ENCODE results near the gene ADIRF. TPM values are rescaled to one million over a fixed set of nuclear protein-coding genes. Genes with fewer than 3 reads are reported as not detected.

The ADIRF gene
- total RNA-seq, 4 donors from 2014 or later: 79.1 to 131 (median 104) TPM

GRCh38 chr10:86941426-86941825 lies 26.9 kb upstream of the ADIRF start:
- Histone ChIP-seq H3K27me3 (no peaks in the 10 kb centered on the region), H3K4me1 (peaks cover 28% of the 10 kb centered on the region), H3K27ac (no peak overlapping the region), H3K4me3 (no peak overlapping the region), H3K9me3 (no peaks in the 10 kb centered on the region), H3K36me3 (peaks cover 11% of the 10 kb centered on the region)
- no peak for TF ChIP-seq POLR2A (IDR thresholded peaks at IDR 0.05)
- TF ChIP-seq CTCF (IDR thresholded peaks at IDR 0.05): no peak
- TF ChIP-seq POLR2AphosphoS5 (IDR thresholded peaks at IDR 0.05): no peak
- TF ChIP-seq EP300 (IDR thresholded peaks at IDR 0.05): no peak
- DNase-seq (ENCODE audit: low spot score in 2 of 2): peak in 1 of 2 donors; percentile 13
- WGBS: 92% methylated on average over 2 of the region's 2 CpGs

DNA sequence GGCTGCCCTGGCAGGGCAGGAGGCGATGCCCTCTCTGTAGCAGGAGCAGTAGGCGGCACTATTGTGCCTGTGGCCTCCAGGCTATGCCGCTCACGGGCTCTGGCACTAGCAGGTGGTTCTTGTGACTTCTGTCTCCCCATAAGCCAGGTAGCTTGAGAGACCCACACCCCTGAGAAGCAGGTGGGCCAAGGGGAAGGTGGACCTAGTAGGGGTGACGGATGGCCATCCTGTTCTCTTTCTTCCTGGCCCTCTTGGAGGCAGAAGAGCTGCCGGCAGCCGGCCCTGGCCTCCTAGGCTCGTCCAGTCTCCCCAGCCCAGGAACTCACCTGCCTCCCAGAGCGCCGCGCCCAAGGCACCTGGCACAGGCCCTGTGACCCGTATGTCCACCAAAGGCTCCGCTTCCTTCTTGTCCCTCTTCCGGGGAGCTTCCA lies 26.3 kb upstream of the ADIRF start:
- no peak overlapping the region for H3K4me3 ChIP-seq
- peaks cover 11% of the 10 kb centered on the region for H3K36me3 ChIP-seq
- no peak overlapping the region for H3K27ac ChIP-seq
- peak; percentile 60 to 62 for DNase-seq (ENCODE audit: low spot score in 2 of 2)
- no peak for TF ChIP-seq CTCF (IDR thresholded peaks at IDR 0.05)
- TF ChIP-seq POLR2A (IDR thresholded peaks at IDR 0.05): no peak
- no peak for TF ChIP-seq POLR2AphosphoS5 (IDR thresholded peaks at IDR 0.05)
- no peak for TF ChIP-seq EP300 (IDR thresholded peaks at IDR 0.05)
- no peaks in the 10 kb centered on the region for H3K27me3 ChIP-seq
- H3K9me3 ChIP-seq: no peaks in the 10 kb centered on the region
- 91% methylated on average over 14 of the region's 14 CpGs for WGBS
- peaks cover 28% of the 10 kb centered on the region for H3K4me1 ChIP-seq

DNA sequence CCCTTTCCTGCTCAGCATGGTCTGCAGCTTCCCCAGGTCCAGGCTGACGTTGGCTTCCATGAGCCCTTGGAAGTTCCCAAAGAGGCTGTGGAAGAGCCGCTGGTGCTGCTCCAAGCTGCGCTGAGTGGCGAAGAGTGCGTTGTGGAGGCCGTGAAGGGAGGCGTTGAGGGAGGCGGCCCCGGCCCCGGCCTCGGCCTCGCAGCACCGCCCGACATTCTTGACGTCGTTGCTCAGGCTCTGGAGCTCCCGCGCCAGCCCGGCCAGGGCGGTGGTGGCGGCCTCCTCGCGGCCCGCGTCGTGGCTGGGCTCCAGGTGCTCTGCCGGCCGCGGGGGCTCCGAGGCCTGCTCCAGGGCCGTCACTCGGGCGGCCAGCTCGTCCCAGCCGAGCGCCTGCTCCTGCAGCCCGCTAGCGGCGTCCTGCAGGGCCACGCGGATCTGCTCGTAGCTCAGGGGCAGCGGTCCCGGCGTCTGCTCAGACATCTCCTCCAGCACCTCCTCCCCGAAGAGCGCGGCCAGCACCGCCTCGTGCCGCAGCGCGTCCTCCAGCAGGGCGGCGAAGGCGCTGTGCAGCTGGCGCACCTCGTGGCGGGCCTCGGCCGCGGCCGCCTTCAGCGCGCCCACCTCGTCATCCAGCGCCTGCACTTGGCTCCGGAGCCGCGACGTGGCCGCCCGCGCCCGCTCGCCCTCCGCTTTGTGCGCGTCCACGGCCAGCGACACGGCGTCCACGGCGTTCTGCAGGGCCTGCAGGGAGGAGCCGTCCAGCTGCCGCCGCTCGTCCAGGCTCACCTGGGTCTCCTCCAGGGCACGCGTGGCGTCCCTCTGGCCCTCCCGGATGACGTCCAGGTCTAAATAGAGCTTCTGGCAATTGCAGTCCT lies 25.6 kb upstream of the ADIRF start:
- no peak for TF ChIP-seq CTCF (IDR thresholded peaks at IDR 0.05)
- no peak for TF ChIP-seq POLR2AphosphoS5 (IDR thresholded peaks at IDR 0.05)
- TF ChIP-seq EP300 (IDR thresholded peaks at IDR 0.05): no peak
- no peak for TF ChIP-seq POLR2A (IDR thresholded peaks at IDR 0.05)
- Histone ChIP-seq H3K4me3 (no peak overlapping the region), H3K27ac (no peak overlapping the region), H3K9me3 (no peaks in the 10 kb centered on the region), H3K4me1 (peaks cover 28% of the 10 kb centered on the region), H3K27me3 (no peaks in the 10 kb centered on the region), H3K36me3 (peaks cover 8% of the 10 kb centered on the region)
- DNase-seq (ENCODE audit: low spot score in 2 of 2): peak; percentile 58 to 77
- 88% methylated on average over 75 of the region's 94 CpGs for WGBS

- peaks cover 28% of the 10 kb centered on the region for H3K4me1 ChIP-seq
- WGBS: 98% methylated on average over 15 of the region's 30 CpGs
- TF ChIP-seq POLR2A (IDR thresholded peaks at IDR 0.05): no peak
- H3K4me3 ChIP-seq: no peak overlapping the region
- peaks cover 8% of the 10 kb centered on the region for H3K36me3 ChIP-seq
- H3K27ac ChIP-seq: no peak overlapping the region
- H3K9me3 ChIP-seq: no peaks in the 10 kb centered on the region
- no peaks in the 10 kb centered on the region for H3K27me3 ChIP-seq
- DNase-seq (ENCODE audit: low spot score in 2 of 2): peak; percentile 56 to 77
Measured at GRCh38 chr10:86943316-86944030, 24.8 kb upstream of the ADIRF start.

GRCh38 chr10:86944031-86944419 lies 24.3 kb upstream of the ADIRF start:
- no peak for DNase-seq (ENCODE audit: low spot score in 2 of 2)
- TF ChIP-seq POLR2A (IDR thresholded peaks at IDR 0.05): no peak
- TF ChIP-seq CTCF (IDR thresholded peaks at IDR 0.05): no peak
- no peak for TF ChIP-seq POLR2AphosphoS5 (IDR thresholded peaks at IDR 0.05)
- H3K27me3 ChIP-seq: no peaks in the 10 kb centered on the region
- peaks cover 28% of the 10 kb centered on the region for H3K4me1 ChIP-seq
- 80% methylated on average over 1 of the region's 4 CpGs for WGBS
- H3K27ac ChIP-seq: no peak overlapping the region
- H3K36me3 ChIP-seq: peaks cover 8% of the 10 kb centered on the region
- H3K9me3 ChIP-seq: no peaks in the 10 kb centered on the region
- no peak overlapping the region for H3K4me3 ChIP-seq
